Measurements from ENCODE around the gene ATG9B. TPM values are rescaled to one million over a fixed set of nuclear protein-coding genes. Genes with fewer than 3 reads are reported as not detected.

Gene ATG9B
- total RNA-seq, 1 experiment from 2014 or later = 13.7 TPM

- Histone ChIP-seq H3K9me2 (ENCODE audit: insufficient read depth) (no peaks in the 10 kb centered on the region), H3K4me1 (replicated peaks; ENCODE audit: insufficient read depth) (0 out of 2 replicates have a peak, but pooled peaks cover 4% of the 10 kb centered on the region), H3F3A (ENCODE audit: insufficient read depth, low read depth) (no peaks in the 10 kb centered on the region), H3K4me2 (no peak within 1 kb of the TSS), H2AFZ (no peak within 1 kb of the TSS), H3K27me3 (ENCODE audit: insufficient read depth, low read depth) (peaks cover 51% of the 10 kb centered on the region), H3K4me3 (no peak within 1 kb of the TSS), H3K79me2 (ENCODE audit: low read depth) (no peaks in the 10 kb centered on the region), H3K27ac (no peak within 1 kb of the TSS), H3K9me3 (ENCODE audit: insufficient read depth, low read depth) (no peaks in the 10 kb centered on the region), H4K20me1 (ENCODE audit: insufficient read depth) (no peaks in the 10 kb centered on the region; the same call in 1 of the 2 replicates), H3K36me3 (ENCODE audit: low read depth) (no peaks in the 10 kb centered on the region)
- TF ChIP-seq EZH2 (IDR thresholded peaks at IDR 0.05; ENCODE audit: low read depth) = no peak
- TF ChIP-seq, protein P1, sequence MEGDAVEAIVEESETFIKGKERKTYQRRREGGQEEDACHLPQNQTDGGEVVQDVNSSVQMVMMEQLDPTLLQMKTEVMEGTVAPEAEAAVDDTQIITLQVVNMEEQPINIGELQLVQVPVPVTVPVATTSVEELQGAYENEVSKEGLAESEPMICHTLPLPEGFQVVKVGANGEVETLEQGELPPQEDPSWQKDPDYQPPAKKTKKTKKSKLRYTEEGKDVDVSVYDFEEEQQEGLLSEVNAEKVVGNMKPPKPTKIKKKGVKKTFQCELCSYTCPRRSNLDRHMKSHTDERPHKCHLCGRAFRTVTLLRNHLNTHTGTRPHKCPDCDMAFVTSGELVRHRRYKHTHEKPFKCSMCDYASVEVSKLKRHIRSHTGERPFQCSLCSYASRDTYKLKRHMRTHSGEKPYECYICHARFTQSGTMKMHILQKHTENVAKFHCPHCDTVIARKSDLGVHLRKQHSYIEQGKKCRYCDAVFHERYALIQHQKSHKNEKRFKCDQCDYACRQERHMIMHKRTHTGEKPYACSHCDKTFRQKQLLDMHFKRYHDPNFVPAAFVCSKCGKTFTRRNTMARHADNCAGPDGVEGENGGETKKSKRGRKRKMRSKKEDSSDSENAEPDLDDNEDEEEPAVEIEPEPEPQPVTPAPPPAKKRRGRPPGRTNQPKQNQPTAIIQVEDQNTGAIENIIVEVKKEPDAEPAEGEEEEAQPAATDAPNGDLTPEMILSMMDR (conservative IDR thresholded peaks at IDR 0.05) = no peak
- CTCF ChIA-PET = interaction anchor here (0.6 kb wide), 1 partner anchor 1712 kb away, joined by 3 read pairs; no protein-coding TSS in a partner anchor
- BruUV-seq (replicated peaks) = no TSS peak
- intact Hi-C loops (cut with micrococcal nuclease; ENCODE audit: unreplicated experiment) = loop anchor here (10.0 kb wide), 1 partner anchor 107 kb away; the partner anchor contains the start of genes AGAP3, FASTK and TMUB1
- POLR2A ChIA-PET (ENCODE audit: unreplicated experiment) = interaction anchor here (0.6 to 0.7 kb wide), 2 partner anchors 65 to 320 kb away, joined by 4 to 17 read pairs; no protein-coding TSS in a partner anchor
- DNase-seq = peak in 1 of 2 experiments; percentile 43
These were observed 46.0 kb downstream of the ATG9B start, which contains the start of gene KCNH2 for GRCh38 chr7:150978126-150978789. TSS of gene KCNH2 (minus strand) at chr7:150978321. CDS start at chr7:150977913, 408 bp downstream.

- no TSS peak for BruUV-seq (replicated peaks)
- 0 out of 2 replicates have a peak, but pooled peaks cover 4% of the 10 kb centered on the region for H3K4me1 ChIP-seq (replicated peaks; ENCODE audit: insufficient read depth)
- intact Hi-C loops (cut with micrococcal nuclease; ENCODE audit: unreplicated experiment) = loop anchor here (10.0 kb wide), 1 partner anchor 107 kb away; the partner anchor contains the start of genes AGAP3, FASTK and TMUB1
- DNase-seq = no peak
- ChIA-PET POLR2A (ENCODE audit: unreplicated experiment) (no interaction called here), CTCF (interaction anchor here (1.0 kb wide), 1 partner anchor 41 kb away, joined by 3 read pairs; no protein-coding TSS in a partner anchor)
- H3K9me2 ChIP-seq (ENCODE audit: insufficient read depth) = no peaks in the 10 kb centered on the region
- H3K36me3 ChIP-seq (ENCODE audit: low read depth) = no peaks in the 10 kb centered on the region
- H2AFZ ChIP-seq = no peak overlapping the region
- H3K4me2 ChIP-seq = no peak overlapping the region
- H3K79me2 ChIP-seq (ENCODE audit: low read depth) = no peaks in the 10 kb centered on the region
- peaks cover 52% of the 10 kb centered on the region for H3K27me3 ChIP-seq (ENCODE audit: insufficient read depth, low read depth)
- no peaks in the 10 kb centered on the region for H3F3A ChIP-seq (ENCODE audit: insufficient read depth, low read depth)
- H3K9me3 ChIP-seq (ENCODE audit: insufficient read depth, low read depth) = no peaks in the 10 kb centered on the region
- TF ChIP-seq, protein P1 (conservative IDR thresholded peaks at IDR 0.05) = no peak
- no peak for TF ChIP-seq EZH2 (IDR thresholded peaks at IDR 0.05; ENCODE audit: low read depth)
- H3K27ac ChIP-seq = no peak overlapping the region
- no peaks in the 10 kb centered on the region; the same call in 1 of the 2 replicates for H4K20me1 ChIP-seq (ENCODE audit: insufficient read depth)
- H3K4me3 ChIP-seq = no peak overlapping the region
These were observed 46.7 kb downstream of the ATG9B start for GRCh38 chr7:150977382-150978125.
